Heart left ventricle (tissue), 16 donors: ENCODE measurements around the gene DOCK9. TPM values are rescaled to one million over a fixed set of nuclear protein-coding genes. Genes with fewer than 3 reads are reported as not detected.

Experiments used
- ATAC-seq, 4 donors: fragments of 200-7000 bp; cut with Tn5 transposase; one replicate each; pipeline ENCODE4 v1.9.1; 2020 to 2022; ENCODE audit warnings: moderate library complexity in 4 of 4, mild to moderate bottlenecking in 3 of 4, moderate number of reproducible peaks in 1 of 4
- DNase-seq, 5 donors: peaks; one replicate each; pipeline ENCODE4 v3.0.0-alpha.2; 2020
- H3K27ac ChIP-seq, 12 donors: fragments of 200-600 bp; sonication (generic) in 4 of 12; one replicate each; pipeline versions ENCODE4 v1.5.0 to v1.8.0; 2016 to 2022; ENCODE audit warnings: mild to moderate bottlenecking in 2 of 12
- H3K27me3 ChIP-seq, 9 donors: fragments of 200-600 bp; sonication (generic) in 2 of 9; one replicate each; pipeline versions ENCODE4 v1.5.1 to v1.8.0; 2016 to 2022; ENCODE audit warnings: mild to moderate bottlenecking in 3 of 9
- H3K36me3 ChIP-seq, 9 donors: fragments of 200-600 bp; sonication (generic) in 2 of 9; one replicate each; pipeline versions ENCODE4 v1.5.0 to v1.8.0; 2018 to 2022; ENCODE audit warnings: mild to moderate bottlenecking in 2 of 9
- H3K4me1 ChIP-seq, 12 donors: fragments of 200-600 bp; sonication (generic) in 4 of 12; one replicate each; pipeline versions ENCODE4 v1.5.0 to v1.8.0; 2016 to 2022; ENCODE audit warnings: mild to moderate bottlenecking in 3 of 12
- H3K4me3 ChIP-seq, 12 donors: fragments of 200-600 bp; sonication (generic) in 4 of 12; one replicate each; pipeline versions ENCODE4 v1.5.0 to v1.8.0; 2017 to 2022; ENCODE audit warnings: mild to moderate bottlenecking in 9 of 12, moderate library complexity in 4 of 12
- H3K9me3 ChIP-seq, 12 donors: fragments of 200-600 bp; sonication (generic) in 4 of 12; one replicate each; pipeline versions ENCODE4 v1.5.0 to v1.8.0; 2016 to 2022; ENCODE audit warnings: mild to moderate bottlenecking in 1 of 12
- POLR2A ChIP-seq, 2 donors: fragments of 450-650 bp; IDR thresholded peaks; one replicate each; pipeline ENCODE4 v1.6.1; 2017; ENCODE audit warnings: antibody characterized with exemption in 2 of 2, mild to moderate bottlenecking in 2 of 2, moderate library complexity in 2 of 2
- WGBS, 4 donors: extraction: QIAGEN DNeasy Blood & Tissue Kit in 2 of 4; methylation state at CpG; one replicate each; pipeline versions ENCODE4 v1.1.5 to v1.1.7; 2013 to 2018; 5-methylcytosine and 5-hydroxymethylcytosine counted together
- intact Hi-C, 10 donors: fragments of 100-400 bp; cut with DNase I; formaldehyde crosslinking; loops; one replicate each; pipeline versions ENCODE4 v1.11.1 to v1.14.2; 2022
- polyA plus RNA-seq, 2 donors: library from polyadenylated mRNA; stranded (reverse); fragments of 200-250 nt; gene quantifications; one replicate each; pipeline ENCODE4 v1.2.3, GENCODE V29; 2013
- total RNA-seq, 9 donors: library from RNA; depleted of rRNA in 2 of 9; stranded (reverse); fragments of >200 nt in 2 of 9; fragmentation: NEBNext Ultra II Directional in 3 of 9; extraction: Animal tissue kit (Norgen Biotek cat#: 25700) in 3 of 9; gene quantifications; one replicate each; pipeline versions ENCODE4 v1.1.0 to v1.2.4, GENCODE V29; 2016 to 2023
- TF ChIP-seq, protein P1 (sequence below), 12 donors: fragments of 200-600 bp; sonication (generic) in 4 of 12; IDR thresholded peaks; one replicate each; pipeline versions ENCODE4 v1.5.0 to v1.8.0; 2018 to 2022; ENCODE audit warnings: antibody characterized with exemption in 12 of 12, mild to moderate bottlenecking in 5 of 12
- donor health status: ischemic (EF 13 %, LVEDD 7.1; RV severe dilation, severe dysfunction).
- donor health status: healthy with polysubstance abuse.
- donor health status: DM: no; HTN: yes; CAD: no.
- donor health status: DM: no; HTN: no; CAD: no.
- donor health status: ischemic (EF 25% LVEDD 6.9; RV normal size, moderate dysfunction).
- donor health status: ischemic (EF 25% LVEDD 5.7; RV mildly dilated, moderate dysfunction).
- donor health status: healthy.
- donor health status: DM: yes; HTN: yes; CAD: no.
- donor health status: ischemic (EF 35%, LVEDD 5.7; RV mildly dilated, moderate dysfunction).
- donor health status: nonischemic (EF 11% LVEDD 7.7; RV severe dilation, severe dysfunction).
- donor health status: DM: yes; HTN: yes; CAD: no.
- donor health status: PGD.
- donor health status: ischemic (EF 29% LVEDD 5.4; RV normal size, mild dysfunction).
- donor health status: nonischemic (EF 23%, LVEDD 6.1; RV moderate dilation, normal function).

The DOCK9 gene
- total and polyA plus RNA-seq, 11 donors: 21.4 to 128 (median 45.2) TPM

DNA sequence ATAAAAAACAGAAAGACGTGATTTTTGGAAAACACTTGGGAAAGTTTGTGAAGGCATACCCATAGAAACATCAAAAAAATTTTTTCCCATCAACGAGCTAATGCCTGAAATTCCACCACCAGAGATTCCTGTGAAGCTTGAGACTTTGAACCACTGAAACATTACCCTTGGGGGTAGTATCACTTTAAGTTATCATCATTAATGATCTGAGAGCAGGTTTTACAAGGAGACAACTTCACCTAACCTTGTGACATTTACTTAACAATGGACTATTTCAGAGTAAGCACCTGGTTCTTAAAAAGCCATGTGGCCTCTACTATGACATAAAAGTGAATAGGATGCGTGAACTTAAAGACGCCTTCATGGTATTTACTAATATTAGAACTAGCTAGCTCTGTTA lies 51.9 kb downstream of the DOCK9 start:
- no peaks in the 10 kb centered on the region for H3K9me3 ChIP-seq
- intact Hi-C loops: loop anchor here in 2 of 10 donors (5.0 kb wide), 1 partner anchor 36 kb away; no protein-coding TSS in a partner anchor
- H3K4me1 ChIP-seq: peaks cover 4 to 74% (median 47%) of the 10 kb centered on the region in 12 donors
- peaks cover 0 to 26% (median 6%) of the 10 kb centered on the region in 9 donors for H3K36me3 ChIP-seq
- ATAC-seq (no peak), DNase-seq (no peak)
- TF ChIP-seq, protein P1, sequence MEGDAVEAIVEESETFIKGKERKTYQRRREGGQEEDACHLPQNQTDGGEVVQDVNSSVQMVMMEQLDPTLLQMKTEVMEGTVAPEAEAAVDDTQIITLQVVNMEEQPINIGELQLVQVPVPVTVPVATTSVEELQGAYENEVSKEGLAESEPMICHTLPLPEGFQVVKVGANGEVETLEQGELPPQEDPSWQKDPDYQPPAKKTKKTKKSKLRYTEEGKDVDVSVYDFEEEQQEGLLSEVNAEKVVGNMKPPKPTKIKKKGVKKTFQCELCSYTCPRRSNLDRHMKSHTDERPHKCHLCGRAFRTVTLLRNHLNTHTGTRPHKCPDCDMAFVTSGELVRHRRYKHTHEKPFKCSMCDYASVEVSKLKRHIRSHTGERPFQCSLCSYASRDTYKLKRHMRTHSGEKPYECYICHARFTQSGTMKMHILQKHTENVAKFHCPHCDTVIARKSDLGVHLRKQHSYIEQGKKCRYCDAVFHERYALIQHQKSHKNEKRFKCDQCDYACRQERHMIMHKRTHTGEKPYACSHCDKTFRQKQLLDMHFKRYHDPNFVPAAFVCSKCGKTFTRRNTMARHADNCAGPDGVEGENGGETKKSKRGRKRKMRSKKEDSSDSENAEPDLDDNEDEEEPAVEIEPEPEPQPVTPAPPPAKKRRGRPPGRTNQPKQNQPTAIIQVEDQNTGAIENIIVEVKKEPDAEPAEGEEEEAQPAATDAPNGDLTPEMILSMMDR (IDR thresholded peaks at IDR 0.05): no peak
- TF ChIP-seq POLR2A (IDR thresholded peaks at IDR 0.05): no peak
- 82 to 93% (median 87%) methylated on average over 4 of the region's 4 CpGs for WGBS, 4 donors
- H3K27me3 ChIP-seq: no peaks in the 10 kb centered on the region
- peak overlapping the region in 2 of 12 donors; percentile 45 to 81 for H3K27ac ChIP-seq
- H3K4me3 ChIP-seq: no peak overlapping the region

DNA sequence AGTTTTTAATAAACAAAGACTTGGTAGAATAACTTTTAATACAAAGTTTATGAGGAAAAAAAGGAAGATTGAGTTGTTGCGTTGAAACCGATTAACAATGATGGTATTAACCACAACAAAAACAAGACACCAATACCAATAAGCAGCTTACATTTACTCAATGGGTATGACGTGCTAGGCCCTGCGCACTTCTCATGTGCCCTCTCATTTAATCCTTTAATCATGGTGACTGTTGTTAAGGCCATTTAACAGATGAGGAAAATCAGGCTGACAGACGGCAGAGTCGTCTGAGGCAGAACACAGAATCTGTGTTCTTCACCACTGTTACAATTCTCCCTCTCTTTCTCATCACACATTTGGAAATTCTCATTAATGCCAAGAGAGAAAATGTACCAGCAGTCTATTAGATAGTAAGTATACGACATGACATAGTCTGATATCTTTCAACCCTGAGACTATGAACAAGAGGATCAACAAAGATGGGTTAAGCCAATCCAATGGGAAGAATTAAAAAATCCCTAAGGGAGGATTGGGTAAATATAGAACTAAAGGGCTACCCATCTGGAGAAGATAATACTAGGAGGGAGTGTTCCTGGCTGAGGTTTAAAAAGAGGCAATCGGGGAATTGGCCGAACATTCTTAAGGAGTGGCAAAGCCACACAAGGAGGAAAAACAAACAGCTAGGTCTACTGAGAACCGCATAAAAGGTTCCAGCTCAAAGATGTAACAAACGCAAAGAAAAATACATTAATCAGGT lies 54.0 kb downstream of the DOCK9 start:
- Histone ChIP-seq H3K36me3 (peaks cover 0 to 38% (median 11%) of the 10 kb centered on the region in 9 donors), H3K27me3 (no peaks in the 10 kb centered on the region), H3K27ac (peak overlapping the region; percentile 9 to 84 (median 64)), H3K4me1 (peaks cover 4 to 74% (median 42%) of the 10 kb centered on the region in 12 donors), H3K9me3 (no peaks in the 10 kb centered on the region), H3K4me3 (no peak overlapping the region)
- DNase-seq: no peak
- no peak for TF ChIP-seq POLR2A (IDR thresholded peaks at IDR 0.05)
- TF ChIP-seq, protein P1 (IDR thresholded peaks at IDR 0.05): no peak
- intact Hi-C loops: loop anchor here in 1 of 10 donors (5.0 kb wide), 1 partner anchor 53 kb away; the partner anchor contains the start of gene DOCK9
- 61 to 78% (median 68%) methylated on average over 11 of the region's 11 CpGs for WGBS, 4 donors
- ATAC-seq: peak; percentile 45 to 61 (median 53)

DNA sequence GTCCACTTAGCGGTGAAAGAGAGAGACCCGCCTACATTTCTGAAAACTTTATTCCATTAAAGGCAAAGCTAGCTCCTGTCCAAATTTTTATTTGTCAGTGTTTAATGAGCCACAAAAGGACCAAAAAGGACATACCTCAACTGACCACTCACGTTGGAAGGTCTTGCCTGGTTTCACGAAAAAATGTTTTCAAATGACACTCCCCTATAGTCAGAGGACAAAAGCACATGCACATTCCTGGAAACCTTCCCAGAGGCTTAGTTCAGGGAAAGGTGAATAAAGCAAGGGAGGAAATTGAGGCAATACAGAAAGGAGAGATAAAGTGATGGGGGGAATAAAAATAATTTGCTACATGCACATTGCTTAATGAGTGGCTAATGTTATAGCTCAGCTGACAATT lies 55.6 kb downstream of the DOCK9 start:
- peak overlapping the region in 11 of 12 donors; percentile 7 to 84 (median 61) for H3K27ac ChIP-seq

More for the DNA sequence above, 55.6 kb downstream of the DOCK9 start:
- intact Hi-C loops: loop anchor here in 1 of 10 donors (5.0 kb wide), 1 partner anchor 55 kb away; the partner anchor contains the start of gene DOCK9
- no peaks in the 10 kb centered on the region for H3K9me3 ChIP-seq
- WGBS, 4 donors: 58 to 89% (median 83%) methylated on average over 4 of the region's 4 CpGs
- no peaks in the 10 kb centered on the region for H3K27me3 ChIP-seq
- peaks cover 5 to 71% (median 41%) of the 10 kb centered on the region in 12 donors for H3K4me1 ChIP-seq
- no peak overlapping the region for H3K4me3 ChIP-seq
- ATAC-seq (peak in 1 of 4 donors; percentile 38), DNase-seq (no peak)
- peaks cover 0 to 44% (median 11%) of the 10 kb centered on the region in 9 donors for H3K36me3 ChIP-seq
- no peak for TF ChIP-seq POLR2A (IDR thresholded peaks at IDR 0.05)
- TF ChIP-seq, protein P1 (IDR thresholded peaks at IDR 0.05): no peak
